DND-41 (cell line): ENCODE data around the gene POLD2.

Source experiments
- ATAC-seq: fragments of 200-7000 bp; cut with Tn5 transposase; 3 replicates; pipeline ENCODE4 v1.9.1; 2021; ENCODE audit warnings: low read depth; ENCODE audit not compliant: insufficient read depth
- DNase-seq: peaks from one replicate; pipeline ENCODE4 v3.0.0-alpha.2; 2020
- H2AFZ ChIP-seq: 2 replicates; pipeline ENCODE4 v1.6.0; 2012; ENCODE audit warnings: low read depth, low read length
- H3K27ac ChIP-seq: 2 replicates; pipeline ENCODE4 v1.5.1; 2012; ENCODE audit warnings: low read length, inconsistent platforms
- H3K27me3 ChIP-seq: fragments of 200-600 bp; sonication (generic); 2 replicates; pipeline ENCODE4 v1.6.0; 2012; ENCODE audit warnings: low read length, mild to moderate bottlenecking, inconsistent platforms; ENCODE audit not compliant: insufficient read depth, poor library complexity
- H3K36me3 ChIP-seq: 2 replicates; pipeline ENCODE4 v1.5.1; 2012; ENCODE audit warnings: low read length, inconsistent platforms; ENCODE audit not compliant: insufficient read depth
- H3K4me1 ChIP-seq: 2 replicates; pipeline ENCODE4 v1.5.1; 2012; ENCODE audit warnings: mild to moderate bottlenecking, low read length; ENCODE audit not compliant: insufficient read depth
- H3K4me2 ChIP-seq: 2 replicates; pipeline ENCODE4 v1.6.0; 2012; ENCODE audit warnings: mild to moderate bottlenecking, moderate library complexity, low read length, inconsistent platforms; ENCODE audit not compliant: insufficient read depth
- H3K4me3 ChIP-seq, 2 experiments: fragments of 200-600 bp in 1 of 2; shearing (Covaris generic) in 1 of 2; 2 replicates each; pipeline ENCODE4 v1.5.1; 2012 to 2016; ENCODE audit warnings: inconsistent platforms in 2 of 2, low read length in 2 of 2, mild to moderate bottlenecking in 2 of 2, low read depth in 1 of 2, moderate library complexity in 1 of 2
- H3K79me2 ChIP-seq: 2 replicates; pipeline ENCODE4 v1.6.0; 2012; ENCODE audit warnings: low read length, inconsistent platforms; ENCODE audit not compliant: insufficient read depth
- H3K9ac ChIP-seq: 2 replicates; pipeline ENCODE4 v1.6.0; 2012; ENCODE audit warnings: low read depth, mild to moderate bottlenecking, inconsistent platforms, low read length, moderate library complexity
- H3K9me3 ChIP-seq: 2 replicates; pipeline ENCODE4 v1.5.1; 2012; ENCODE audit warnings: low read length, moderate library complexity, mild to moderate bottlenecking, inconsistent platforms; ENCODE audit not compliant: insufficient read depth, severe bottlenecking
- H4K20me1 ChIP-seq: 2 replicates; pipeline ENCODE4 v1.6.0; 2012; ENCODE audit warnings: low read length; ENCODE audit not compliant: insufficient read depth
- EZH2 ChIP-seq: IDR thresholded peaks from 3 replicates; pipeline ENCODE4 v1.6.1; 2012; ENCODE audit warnings: borderline replicate concordance, low read depth, mild to moderate bottlenecking, moderate library complexity, low read length, inconsistent platforms; ENCODE audit not compliant: severe bottlenecking
- TF ChIP-seq, protein P1 (sequence below): IDR thresholded peaks from 2 replicates; pipeline ENCODE4 v1.5.1; 2012; ENCODE audit warnings: borderline replicate concordance, low read length, moderate library complexity, mild to moderate bottlenecking; ENCODE audit not compliant: poor library complexity, severe bottlenecking; ENCODE audit errors: extremely low read depth

Gene POLD2

DNA sequence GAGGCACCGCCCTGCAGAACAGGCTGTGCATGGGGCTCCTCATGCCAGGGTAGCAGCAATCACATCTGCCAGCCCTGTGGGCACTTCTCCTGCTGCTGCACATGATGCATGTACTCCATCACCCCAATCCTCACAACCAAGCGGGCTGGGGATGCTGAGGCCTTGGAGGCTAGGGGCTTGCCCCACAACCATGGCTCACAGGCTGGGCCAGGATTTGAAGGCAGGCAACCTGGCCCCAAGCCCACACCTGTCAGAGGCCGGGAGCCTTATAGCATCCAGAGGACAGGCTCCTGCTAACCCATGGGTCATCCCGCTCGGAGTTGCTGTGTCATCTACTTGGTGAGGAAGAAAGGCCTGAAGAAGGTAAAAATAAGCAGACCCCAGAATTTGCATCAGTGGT, 43.2 kb downstream of the POLD2 start:
- DNase-seq (no peak), ATAC-seq (no peak)
- Histone ChIP-seq H3K9ac (peak overlapping the region; percentile 75; the same call in 1 of the 2 replicates), H3K27ac (peak overlapping the region; percentile 69; the same call in 1 of the 2 replicates), H3K9me3 (no peaks in the 10 kb centered on the region), H4K20me1 (peaks cover 11% of the 10 kb centered on the region; the same call in 1 of the 2 replicates), H3K27me3 (no peaks in the 10 kb centered on the region), H3K4me3 (peak overlapping the region in 1 of 2 experiments; percentile 64; a peak in 1 of 4 replicates), H3K79me2 (peaks cover 33% of the 10 kb centered on the region), H3K4me1 (peaks cover 54% of the 10 kb centered on the region), H2AFZ (no peak overlapping the region), H3K36me3 (peaks cover 62% of the 10 kb centered on the region), H3K4me2 (peak overlapping the region; percentile 59)
- TF ChIP-seq, protein P1, sequence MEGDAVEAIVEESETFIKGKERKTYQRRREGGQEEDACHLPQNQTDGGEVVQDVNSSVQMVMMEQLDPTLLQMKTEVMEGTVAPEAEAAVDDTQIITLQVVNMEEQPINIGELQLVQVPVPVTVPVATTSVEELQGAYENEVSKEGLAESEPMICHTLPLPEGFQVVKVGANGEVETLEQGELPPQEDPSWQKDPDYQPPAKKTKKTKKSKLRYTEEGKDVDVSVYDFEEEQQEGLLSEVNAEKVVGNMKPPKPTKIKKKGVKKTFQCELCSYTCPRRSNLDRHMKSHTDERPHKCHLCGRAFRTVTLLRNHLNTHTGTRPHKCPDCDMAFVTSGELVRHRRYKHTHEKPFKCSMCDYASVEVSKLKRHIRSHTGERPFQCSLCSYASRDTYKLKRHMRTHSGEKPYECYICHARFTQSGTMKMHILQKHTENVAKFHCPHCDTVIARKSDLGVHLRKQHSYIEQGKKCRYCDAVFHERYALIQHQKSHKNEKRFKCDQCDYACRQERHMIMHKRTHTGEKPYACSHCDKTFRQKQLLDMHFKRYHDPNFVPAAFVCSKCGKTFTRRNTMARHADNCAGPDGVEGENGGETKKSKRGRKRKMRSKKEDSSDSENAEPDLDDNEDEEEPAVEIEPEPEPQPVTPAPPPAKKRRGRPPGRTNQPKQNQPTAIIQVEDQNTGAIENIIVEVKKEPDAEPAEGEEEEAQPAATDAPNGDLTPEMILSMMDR, result no peak
- no peak for TF ChIP-seq EZH2

DNA sequence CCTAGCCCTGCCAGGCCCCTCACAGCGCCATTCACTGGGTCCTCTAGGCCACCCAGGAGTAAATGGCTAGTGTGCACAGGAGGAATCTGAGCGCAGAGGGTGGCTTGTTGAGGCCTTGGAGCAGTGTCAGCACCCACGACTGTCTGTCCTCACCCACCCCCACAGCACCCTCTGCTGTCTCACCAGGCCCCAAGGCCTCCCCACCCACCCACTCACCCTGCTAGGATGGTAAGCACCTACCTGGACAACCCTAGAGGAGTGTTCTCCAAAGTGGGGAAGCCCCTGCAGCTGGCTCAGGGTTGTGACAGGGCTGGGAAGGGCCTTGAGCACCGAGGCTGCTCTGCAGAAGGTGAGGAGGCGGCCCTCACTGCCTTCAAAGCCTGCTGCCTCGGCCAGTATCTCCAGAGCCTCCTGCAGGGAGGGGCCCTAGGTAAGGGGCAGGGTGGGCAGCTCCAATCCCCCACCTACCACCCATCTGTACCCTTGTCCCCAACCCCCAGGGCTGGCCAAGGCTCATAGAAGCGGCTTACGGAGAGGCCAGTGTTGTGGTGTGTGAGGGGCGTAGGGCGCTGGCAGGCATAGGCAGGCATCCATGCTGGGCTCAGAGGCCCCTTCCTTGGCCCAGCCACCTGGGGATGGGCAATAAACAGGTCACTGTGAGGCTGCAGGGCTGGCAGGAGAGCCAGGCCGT, 43.9 kb downstream of the POLD2 start:
- Histone ChIP-seq H3K9me3 (no peaks in the 10 kb centered on the region), H4K20me1 (peaks cover 11% of the 10 kb centered on the region; the same call in 1 of the 2 replicates), H3K4me1 (peaks cover 54% of the 10 kb centered on the region), H2AFZ (no peak overlapping the region), H3K4me2 (peak overlapping the region; percentile 59), H3K36me3 (peaks cover 66% of the 10 kb centered on the region), H3K9ac (no peak overlapping the region), H3K4me3 (no peak overlapping the region), H3K27me3 (no peaks in the 10 kb centered on the region), H3K79me2 (peaks cover 33% of the 10 kb centered on the region), H3K27ac (peak overlapping the region; percentile 59)
- ATAC-seq (no peak), DNase-seq (no peak)
- TF ChIP-seq, protein P1, result no peak
- no peak for TF ChIP-seq EZH2

DNA sequence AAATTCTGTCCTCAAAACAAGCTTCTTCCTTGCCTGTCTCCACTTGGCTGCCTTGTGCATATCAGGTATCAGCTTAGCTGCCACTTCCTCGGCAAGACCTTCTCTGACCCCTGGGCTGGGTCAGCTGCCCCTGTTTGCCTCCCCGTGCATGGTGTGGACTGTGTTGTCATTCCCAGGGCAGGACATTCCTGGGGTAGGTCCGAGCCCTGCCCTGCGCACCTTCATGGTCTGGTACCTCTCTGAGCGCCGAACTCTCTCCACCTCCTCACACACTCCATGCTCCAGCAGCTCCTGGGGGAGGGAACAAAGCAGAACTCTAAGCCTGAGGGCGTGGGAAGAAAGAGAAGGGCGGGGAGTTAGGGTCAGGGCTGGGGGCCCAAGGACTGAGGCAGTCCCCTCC, 44.8 kb downstream of the POLD2 start:
- H3K27ac ChIP-seq, result peak overlapping the region; percentile 59
- H3K36me3 ChIP-seq, result peaks cover 76% of the 10 kb centered on the region
- no peak overlapping the region for H2AFZ ChIP-seq
- H3K4me1 ChIP-seq, result peaks cover 51% of the 10 kb centered on the region
- H3K9ac ChIP-seq, result peak overlapping the region; percentile 19; the same call in 1 of the 2 replicates
- peaks cover 11% of the 10 kb centered on the region; the same call in 1 of the 2 replicates for H4K20me1 ChIP-seq
- H3K79me2 ChIP-seq, result peaks cover 33% of the 10 kb centered on the region
- H3K27me3 ChIP-seq, result no peaks in the 10 kb centered on the region
- H3K9me3 ChIP-seq, result no peaks in the 10 kb centered on the region
- peak overlapping the region; percentile 0; the same call in 1 of the 2 replicates for H3K4me2 ChIP-seq
- DNase-seq (no peak), ATAC-seq (no peak)
- H3K4me3 ChIP-seq, result no peak overlapping the region
- TF ChIP-seq EZH2, result no peak
- TF ChIP-seq, protein P1, result no peak
